NCI-H446 (cell line): ENCODE results near the gene CPT1A.
A peak's percentile ranks its signal among the peaks of the same experiment; 100 is the strongest.

Source experiments
- DNase-seq, 2 experiments: peaks; one replicate each; lab custom pipeline; 2025; lab: John Stamatoyannopoulos, UW

Gene CPT1A

DNA sequence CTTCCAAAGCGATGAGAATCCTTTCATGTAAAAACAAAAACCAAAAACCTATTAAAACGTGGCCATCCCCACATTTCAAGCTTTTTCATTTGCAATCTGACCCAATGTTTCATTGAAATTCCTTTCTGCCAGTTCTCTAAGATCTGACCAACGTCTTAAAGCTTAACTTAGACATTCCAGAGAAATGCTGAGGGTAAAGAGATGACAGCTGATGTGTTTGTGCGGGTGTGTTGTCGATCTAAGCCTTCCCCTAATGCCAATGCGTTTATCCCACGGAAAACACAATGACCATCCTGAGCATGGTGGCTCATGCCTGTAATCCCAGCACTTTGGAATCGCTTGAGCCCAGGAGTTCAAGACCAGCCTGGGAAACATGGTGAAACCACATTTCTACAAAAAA, 84.0 kb downstream of the CPT1A start:
- no peak for DNase-seq

DNA sequence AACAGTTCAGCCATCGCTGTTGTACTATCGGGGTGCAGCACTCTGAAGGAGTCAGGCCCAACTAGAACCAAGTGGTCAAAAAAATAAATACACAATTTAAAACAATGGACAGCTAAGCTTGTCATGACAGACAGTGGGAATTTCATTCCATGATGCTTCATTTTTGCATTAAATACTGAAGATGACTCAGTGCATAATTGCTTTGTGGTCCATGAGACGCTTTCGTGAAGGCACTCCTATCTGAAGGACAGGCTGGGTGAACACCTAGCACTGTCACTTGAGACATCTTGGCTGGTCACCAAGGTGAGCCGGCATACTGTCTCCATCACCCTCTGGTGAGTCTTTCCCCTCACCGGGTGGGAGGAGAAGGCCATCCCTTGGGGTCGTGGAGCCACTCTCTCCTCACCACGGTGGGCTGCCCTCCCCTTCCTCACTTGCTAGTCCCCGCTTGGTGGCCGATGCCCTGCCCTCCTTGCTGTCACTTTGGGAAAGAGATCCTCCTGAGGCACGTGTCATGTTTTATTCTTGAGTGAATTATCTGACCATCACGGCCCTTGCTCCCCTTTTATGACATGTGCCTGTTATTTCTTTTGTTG, 85.4 kb downstream of the CPT1A start:
- no peak for DNase-seq

DNA sequence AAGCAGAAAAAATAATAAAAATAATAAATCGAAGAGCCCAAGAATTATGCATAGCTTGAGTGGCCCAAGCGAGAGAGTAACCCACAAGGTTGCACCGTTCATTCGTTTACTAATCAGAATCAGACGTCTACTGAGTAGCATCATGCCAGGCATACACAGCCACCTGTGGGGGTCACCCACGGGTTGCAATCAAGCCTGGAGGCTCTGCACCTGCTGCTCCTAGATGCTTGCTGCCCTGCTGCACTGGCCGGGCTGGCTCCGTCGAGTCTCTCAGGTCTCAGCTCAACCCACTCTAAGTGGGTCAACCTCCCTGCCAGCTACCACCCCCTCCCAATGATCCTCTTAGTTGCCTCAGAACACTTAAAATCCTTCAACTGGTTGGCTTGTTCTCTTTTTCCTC, 88.4 kb downstream of the CPT1A start:
- DNase-seq = no peak

DNA sequence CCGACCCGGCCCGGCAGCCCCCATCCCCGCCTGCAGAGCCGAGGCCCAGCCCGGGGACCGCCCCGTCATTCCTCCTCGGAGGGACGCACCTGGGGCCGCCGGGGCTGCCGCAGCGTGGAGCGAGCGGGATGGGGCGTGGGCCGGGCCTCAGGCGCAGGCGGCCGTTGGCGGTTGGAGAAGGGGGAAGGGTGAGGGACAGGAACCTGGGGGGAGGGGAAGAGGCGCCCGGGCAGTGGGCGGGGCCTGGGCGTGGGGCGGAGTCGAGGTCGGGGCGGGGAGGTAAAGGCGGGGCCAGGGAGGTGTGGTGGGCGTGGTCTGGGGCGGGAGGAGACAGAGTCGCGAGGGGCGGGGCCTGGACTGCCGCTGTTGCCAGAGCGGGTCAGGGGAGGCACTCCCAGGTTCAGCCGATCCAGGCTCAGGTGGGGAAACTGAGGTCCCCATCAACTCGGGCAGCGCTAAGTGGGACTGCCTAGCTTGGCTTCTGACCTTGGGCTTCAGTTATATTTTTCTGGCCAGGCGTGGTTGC, 90.3 kb downstream of the CPT1A start, which contains the start of gene TESMIN:
Gene TESMIN, minus strand, starts transcription at position 190 of the 526 bp plus-strand sequence. CDS start 860 bp downstream, outside the sequence.
- DNase-seq = peak; percentile 3 to 50

DNA sequence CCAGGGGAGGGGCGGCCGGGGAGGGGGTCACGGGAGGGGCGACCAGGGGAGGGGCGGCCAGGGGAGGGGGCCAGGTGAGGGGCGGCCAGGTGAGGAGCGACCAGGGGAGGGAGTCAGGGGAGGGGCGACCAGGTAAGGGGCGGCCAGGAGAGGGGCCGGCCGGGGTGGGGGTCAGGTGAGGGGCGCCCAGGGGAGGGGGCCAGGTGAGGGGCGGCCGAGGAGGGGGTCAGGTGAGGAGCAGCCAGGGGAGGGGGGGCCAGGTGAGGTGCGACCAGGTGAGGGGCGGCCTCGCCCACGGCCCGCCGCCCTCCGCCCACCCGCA, 90.8 kb downstream of the CPT1A start:
- no peak for DNase-seq

DNA sequence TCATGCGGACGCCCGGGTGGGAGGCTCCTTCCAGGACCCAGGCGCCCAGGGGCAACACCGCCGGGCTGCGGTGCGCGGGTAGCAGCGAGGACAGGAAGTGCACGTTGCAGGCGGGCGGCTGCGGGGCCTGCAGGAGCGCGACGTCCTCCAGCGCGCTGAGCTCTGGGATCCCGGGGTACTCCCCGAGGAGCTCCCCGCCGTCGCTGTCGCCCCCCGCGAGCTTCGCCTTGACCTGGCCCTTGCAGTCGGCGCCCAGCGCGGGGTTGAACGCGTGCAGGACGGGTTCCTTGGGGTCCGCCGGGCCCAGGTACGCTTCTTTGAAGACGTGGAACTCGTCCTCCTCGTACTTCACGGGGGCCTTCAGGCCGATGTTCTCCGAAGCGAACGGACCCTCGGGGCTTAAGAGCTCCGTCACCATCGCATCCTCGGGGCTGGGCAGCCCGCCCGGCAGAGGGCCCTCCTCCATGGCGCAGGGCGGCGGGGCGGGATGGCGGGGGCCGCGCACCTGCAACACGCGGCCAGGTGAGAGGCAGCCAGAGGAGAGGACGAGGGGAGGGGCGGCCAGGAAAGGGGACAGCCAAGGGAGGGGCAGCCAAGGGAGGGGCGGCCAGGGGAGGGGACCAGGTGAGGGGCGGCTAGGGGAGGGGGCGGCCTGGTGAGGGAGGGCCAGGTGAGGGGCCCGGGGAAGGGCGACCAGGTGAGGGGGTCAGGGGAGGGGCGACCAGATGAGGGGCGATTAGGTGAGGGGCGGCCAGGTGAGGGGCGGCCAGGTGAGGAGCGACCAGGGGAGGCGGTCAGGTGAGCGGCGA, 91.3 kb downstream of the CPT1A start:
- no peak for DNase-seq

DNA sequence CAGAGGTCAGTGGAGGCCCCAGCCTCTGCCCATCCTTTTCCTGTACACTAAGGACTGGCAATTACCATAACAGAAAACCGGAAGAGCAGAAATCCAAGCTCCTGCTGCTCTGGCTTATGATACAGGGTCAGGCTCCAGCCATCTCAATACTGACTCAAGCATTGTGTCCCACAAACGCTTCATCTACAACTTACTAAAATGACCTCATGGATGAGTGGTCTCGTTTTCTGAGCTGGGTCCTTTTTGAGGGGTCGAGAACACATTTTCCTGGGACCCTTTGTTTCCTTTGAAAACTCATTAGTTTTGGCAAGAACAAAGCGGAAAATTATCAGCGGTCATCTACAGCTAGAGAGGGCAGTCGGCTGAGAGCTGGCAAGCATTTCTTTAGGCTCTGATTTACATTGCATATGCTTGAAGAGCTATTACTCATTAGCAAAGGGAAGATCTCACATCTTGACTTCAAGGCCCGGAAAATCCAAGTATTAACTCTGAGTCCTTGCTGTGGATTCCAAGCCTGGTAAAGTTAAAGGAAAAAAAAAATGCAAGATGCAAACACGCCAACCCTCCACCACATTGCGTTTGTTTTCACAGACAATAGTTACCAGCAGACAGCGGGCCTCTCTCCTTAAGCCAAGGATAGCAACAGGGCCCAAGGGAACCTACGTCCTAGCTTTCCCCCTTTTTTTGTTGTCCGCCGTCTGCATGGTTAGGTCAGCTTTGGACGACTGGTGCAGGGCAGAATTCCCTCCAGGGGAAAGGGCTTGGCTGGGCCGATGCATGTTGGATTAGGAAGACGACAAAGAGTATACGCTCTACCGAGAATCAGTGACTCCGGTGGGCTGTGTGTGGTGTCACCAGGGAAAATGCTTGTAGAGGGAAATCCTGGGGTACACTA, 92.2 kb downstream of the CPT1A start:
- no peak for DNase-seq

DNA sequence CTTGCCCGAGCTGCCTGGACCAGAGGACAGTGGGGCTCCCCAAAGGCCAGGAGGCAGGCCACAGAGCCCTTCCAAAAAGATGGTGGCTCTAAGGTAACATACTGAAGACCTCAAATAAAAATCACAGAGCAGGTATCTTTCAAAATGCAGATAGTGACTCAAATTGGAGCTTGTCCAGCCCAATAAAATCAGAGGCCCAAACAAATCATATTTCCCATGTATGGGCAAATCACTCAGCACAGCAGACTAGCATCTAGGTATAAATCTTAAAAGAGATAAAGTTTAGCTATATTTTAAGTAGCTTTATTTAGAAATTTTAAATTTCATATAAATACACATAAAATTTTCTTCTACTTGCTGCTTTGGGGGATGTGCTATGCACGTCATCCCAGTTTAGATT, 93.7 kb downstream of the CPT1A start:
- DNase-seq = no peak

DNA sequence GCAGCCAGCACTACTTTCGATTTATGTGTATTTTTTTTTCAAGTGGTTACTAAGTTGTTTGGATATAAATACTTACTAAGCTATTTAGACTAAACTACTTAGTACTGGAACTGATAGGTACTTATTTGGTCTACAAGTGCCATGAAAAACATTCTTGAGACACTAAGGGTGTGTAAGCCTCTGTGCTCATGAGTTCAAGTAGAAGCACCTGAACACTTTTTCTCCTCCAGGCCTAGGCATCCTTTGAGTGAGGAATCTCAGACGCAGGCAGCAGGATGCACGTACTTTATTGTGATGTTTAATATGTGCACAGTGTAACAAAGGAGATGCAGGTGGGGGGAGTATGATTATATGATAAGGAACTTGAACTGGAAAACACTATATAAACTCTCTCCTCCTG, 98.2 kb downstream of the CPT1A start:
- DNase-seq = no peak

DNA sequence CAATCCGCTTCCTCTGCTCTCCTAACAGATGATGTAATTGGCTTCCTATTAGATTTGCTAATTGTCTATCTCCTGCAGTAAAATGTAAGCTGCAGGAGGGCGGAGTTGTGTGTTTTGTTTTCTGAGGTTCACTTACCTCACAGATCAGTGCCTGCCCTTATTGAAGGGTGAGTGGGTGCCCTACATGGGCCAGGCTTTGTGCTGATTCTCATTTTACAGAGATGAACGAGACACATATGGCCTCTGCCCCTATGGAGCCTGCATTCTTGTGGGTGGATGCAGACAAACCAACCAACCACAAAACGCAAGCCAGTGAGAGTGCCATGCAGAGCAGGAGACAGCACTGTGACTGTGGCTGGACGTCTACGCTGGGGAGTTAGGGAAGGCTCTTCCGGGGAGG, 100.3 kb downstream of the CPT1A start:
- DNase-seq = no peak

DNA sequence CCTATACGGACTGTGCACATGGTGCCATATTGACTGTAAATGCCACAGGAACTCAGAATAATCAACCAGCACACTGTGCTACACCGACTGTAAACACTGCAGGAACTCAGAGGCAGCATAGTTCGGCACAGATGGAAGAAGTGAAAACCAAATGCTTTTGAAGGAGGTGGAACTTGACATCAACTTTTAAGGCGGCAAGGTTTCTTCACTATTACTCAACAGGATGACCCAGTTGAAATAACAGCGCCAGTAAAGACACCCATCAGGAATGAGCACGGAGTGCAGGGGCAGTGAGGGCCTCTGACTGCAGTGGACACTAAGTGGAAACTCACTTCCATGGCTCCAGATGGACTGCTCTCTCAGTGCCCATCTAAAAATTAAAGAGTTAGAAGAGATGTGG, 106.1 kb downstream of the CPT1A start:
- no peak for DNase-seq

DNA sequence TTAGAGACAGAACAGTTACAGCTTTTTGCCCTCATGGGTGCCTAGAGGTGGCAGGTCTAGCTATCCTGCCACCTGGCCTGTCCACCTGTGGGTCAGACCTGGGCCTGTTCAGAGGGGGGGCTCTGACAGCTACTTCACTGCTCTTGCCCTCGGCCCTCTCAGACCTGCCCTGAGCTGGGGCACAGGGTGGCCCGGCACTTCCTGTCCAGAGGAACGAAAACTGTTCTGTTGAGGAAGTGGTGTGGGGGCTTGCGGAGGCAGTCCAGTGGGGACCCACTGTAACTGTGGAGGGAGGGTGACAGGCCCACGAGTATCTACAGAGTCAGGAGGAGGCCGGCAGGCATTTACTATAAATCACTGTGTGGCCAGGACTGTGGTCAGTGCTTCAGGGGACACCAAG, 106.6 kb downstream of the CPT1A start:
- no peak for DNase-seq

DNA sequence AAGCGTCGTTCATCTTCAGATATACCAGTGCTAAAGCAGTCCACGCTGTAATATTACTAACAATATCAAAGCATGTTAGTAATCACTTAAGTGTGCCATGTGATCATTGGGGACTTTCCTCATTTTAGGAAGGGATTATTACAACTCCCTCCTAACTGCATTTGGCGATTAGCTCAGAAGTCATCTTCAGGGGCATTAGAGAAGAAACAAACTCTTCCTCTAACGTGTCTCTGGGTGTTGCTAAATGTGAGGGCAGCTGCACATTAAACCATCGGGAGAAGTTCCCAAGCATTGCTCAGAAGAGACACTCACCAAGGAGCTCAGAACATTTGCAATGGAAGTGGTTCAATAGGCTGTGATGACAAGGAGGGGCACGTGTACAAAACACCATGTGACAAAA, 107.6 kb downstream of the CPT1A start:
- no peak for DNase-seq

DNA sequence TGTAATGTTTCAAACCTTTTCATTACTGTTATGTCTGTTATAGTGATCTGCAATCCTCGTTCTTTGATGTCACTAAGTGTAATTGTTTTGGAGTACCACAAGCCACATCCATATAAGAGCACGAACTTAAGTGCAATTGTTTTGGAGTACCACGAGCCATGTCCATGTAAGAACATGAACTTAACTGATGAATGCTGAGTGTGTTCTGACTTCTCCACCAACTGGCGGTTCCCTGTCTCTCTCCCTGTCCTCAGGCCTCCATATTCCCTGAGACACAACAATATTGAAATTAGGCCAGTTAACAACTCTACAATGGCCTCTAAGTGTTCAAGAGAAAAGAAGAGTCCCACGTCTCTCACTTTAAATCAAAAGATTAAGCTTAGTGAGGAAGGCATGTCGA, 113.9 kb downstream of the CPT1A start:
- DNase-seq = no peak

DNA sequence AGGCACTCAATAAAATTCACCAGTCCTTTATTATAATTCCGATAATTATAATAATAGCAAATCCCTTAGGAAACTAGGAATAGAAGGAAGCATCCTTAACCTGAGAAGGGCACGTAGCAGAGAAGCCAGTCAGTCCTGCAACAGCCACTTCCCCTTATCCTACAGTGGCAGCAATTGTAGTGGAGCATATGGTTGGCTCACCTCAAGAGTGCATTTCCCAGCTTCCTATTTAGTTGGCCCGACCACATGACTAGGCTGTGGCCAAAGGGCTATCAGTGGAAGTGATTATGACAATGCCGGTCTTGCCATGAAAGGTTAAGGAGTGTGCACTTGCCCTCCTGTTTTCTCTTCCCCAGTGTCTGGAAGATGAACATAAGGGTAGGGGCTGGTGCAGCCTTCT, 117.4 kb downstream of the CPT1A start:
- no peak for DNase-seq

DNA sequence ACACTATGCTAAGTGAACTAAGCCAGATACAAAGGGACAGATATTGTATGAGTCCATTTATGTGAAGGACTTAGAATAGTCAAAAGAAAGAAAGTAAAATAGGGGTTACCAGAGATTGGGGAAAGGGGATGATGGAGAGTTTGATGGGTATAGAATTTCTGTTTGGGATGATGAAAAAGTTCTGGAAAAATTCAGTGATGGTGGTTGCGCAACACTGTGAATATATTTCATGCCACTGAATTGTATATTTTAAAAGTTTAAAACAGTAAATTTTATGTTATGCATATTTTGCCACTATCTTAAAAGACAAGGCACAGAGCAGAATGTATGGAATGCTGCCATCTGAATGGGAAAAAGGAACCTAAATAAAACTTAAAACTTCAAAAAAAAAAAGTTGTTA, 119.6 kb downstream of the CPT1A start:
- no peak for DNase-seq

DNA sequence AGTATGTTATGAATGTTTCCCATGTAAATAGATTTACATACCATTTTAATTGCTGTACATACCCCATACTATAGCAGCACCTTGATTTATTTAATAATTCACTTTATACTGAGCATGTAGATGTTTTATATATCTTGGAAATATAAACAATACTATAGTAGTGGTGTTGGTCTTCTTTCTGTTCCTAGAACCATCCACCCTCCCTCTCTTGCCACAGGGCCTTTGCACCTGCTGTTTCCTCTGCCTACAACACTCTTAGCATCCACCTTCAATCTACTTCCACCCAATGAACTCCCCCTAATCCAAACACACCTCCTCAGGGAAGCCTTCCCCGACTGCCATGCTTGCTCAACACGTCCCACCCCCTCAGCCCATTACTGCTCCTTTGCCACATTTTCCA, 120.6 kb downstream of the CPT1A start:
- no peak for DNase-seq

DNA sequence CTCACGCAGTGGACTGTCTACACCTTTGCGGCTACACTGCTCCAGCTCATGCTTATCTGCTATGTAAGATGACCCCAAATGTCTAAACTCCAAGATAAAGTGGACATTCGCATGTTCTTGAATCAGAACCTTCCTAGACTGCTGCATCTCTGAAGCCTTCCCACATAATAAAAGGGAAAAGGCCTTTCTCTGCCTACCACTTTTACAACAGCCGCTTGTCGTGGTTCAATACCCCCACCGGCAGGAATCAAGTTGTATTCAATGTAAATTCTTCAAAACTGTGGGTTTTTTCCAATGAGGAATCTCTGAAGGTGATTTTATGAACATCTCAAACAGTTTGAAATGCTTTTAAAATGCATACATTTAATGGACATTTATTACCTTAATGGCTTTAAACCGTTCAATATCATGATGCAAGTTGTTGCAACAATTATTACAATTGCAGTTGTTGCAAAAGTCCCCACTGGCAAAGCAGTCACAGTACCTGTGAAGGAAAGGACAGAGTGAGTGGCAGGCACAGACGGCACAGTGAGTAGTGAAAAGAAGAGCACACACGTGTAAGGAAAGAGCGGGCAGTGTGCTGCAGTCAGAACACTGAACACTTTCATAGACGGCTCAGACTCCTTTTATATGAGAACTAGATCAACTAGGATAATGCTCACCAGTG, 126.1 kb downstream of the CPT1A start:
- no peak for DNase-seq

DNA sequence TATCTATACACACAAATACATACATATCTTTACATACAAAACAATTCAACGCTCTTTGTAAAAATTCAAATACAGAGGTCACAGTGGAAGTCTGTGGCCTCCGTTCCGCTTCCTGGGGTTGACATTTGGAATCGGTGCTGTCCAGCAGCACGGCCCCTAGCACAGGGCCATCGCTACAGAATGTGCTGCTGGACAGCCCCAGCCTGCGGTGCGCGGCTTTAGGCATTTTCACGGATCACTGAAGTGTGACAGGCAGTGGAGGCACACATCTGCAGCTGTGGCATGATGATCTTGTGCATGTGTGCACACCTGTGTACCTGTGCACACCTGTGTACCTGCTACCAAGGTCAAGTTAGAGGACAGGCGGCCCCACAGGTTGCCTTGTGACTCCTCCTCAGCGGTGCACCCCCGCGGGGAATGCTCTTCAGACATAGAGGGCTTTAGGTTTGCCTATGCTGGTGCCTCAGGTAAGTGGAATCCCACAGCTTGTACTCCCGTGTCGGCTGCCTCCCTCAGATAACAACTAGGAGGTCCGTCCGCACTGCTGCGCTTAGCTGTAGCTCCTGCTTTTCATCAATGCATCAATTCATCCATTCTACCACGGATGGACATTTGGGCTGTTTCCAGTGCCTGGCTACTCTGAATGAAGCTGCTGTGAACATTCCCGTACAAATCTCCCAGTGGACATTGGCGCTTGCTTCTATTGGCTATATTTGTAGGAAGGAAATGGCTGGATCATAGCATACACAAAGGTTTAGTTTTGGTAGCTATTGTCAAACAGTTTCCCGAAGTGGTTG, 127.5 kb downstream of the CPT1A start:
- no peak for DNase-seq

DNA sequence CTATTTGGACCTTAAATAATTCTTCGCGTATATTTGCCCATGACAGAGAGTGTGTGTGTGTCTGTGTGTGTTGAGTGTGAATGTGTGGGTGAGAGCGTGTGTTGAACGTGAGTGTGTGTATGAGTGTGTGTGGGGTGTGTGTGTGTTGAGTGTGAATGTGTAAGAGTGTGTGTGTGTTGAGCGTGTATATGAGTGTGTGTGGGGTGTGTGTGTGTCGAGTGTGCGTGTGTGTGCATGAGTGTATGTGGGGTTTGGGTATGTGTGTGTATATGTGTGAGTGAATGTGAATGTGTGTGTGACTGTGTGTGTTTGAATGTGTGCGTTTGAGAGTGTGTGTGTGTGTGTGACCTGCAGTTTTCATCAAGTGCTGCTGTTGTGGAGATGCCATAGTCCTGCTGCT, 130.6 kb downstream of the CPT1A start:
- no peak for DNase-seq

DNA sequence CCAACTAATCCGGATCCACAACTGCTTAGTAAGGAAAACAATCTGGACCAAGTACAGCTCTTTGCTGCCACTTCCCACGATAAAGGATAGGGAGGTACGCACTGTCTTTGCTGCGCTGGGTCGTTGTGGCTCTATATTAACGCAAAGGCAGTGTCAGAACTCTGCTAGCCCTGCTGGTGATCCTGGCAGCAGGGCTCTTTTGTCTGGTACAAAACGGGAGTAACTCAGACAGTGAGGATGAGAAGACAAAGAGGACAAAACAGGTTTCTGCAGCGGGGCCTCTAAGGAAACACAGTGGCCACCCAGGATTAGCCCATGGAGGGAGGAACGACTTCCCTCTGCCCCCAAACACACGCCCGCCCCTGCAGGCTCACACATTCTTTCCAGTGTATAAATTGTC, 131.3 kb downstream of the CPT1A start:
- no peak for DNase-seq
